HG02571 (cell line): ENCODE results near the gene CBLC.

Experiments used
- ATAC-seq: cut with Tn5 transposase; IDR thresholded peaks from one replicate; pipeline ENCODE4 v1.9.1; 2021; ENCODE audit warnings: mild to moderate bottlenecking, moderate library complexity; ENCODE audit not compliant: unreplicated experiment

Gene CBLC

GRCh38 chr19:44799627-44800346, 22.1 kb downstream of the CBLC start:
- no peak for ATAC-seq

GRCh38 chr19:44800461-44800860, 22.8 kb downstream of the CBLC start:
- peak; percentile 69 for ATAC-seq

- no peak for ATAC-seq
Measured at GRCh38 chr19:44803442-44804428, 26.0 kb downstream of the CBLC start.

GRCh38 chr19:44806291-44806690, 28.6 kb downstream of the CBLC start:
- no peak for ATAC-seq

GRCh38 chr19:44807162-44807561, 29.5 kb downstream of the CBLC start:
- ATAC-seq, result no peak

GRCh38 chr19:44807652-44808462, 30.2 kb downstream of the CBLC start:
- no peak for ATAC-seq

- ATAC-seq, result no peak
Measured at GRCh38 chr19:44808463-44809371, 31.0 kb downstream of the CBLC start, which contains the start of gene BCAM. BCAM (plus strand) TSS chr19:44809103; CDS start chr19:44809125, 22 bp downstream.

- no peak for ATAC-seq
Measured at GRCh38 chr19:44809577-44810233, 32.0 kb downstream of the CBLC start.

GRCh38 chr19:44810234-44811121, 32.8 kb downstream of the CBLC start:
- no peak for ATAC-seq

GRCh38 chr19:44811122-44811419, 33.4 kb downstream of the CBLC start:
- no peak for ATAC-seq

GRCh38 chr19:44812142-44812718, 34.5 kb downstream of the CBLC start:
- ATAC-seq, result no peak

- no peak for ATAC-seq
Measured at GRCh38 chr19:44813070-44813840, 35.6 kb downstream of the CBLC start.

GRCh38 chr19:44813841-44814470, 36.3 kb downstream of the CBLC start:
- no peak for ATAC-seq

- ATAC-seq, result no peak
Measured at GRCh38 chr19:44814517-44814916, 36.8 kb downstream of the CBLC start.

- ATAC-seq, result no peak
Measured at GRCh38 chr19:44816301-44816700, 38.6 kb downstream of the CBLC start.

- no peak for ATAC-seq
Measured at GRCh38 chr19:44817725-44818465, 40.2 kb downstream of the CBLC start.
